Mesenteric fat pad (tissue), 1 donor: Measurements from ENCODE around the gene LY6G5B. TPM values are rescaled to one million over a fixed set of nuclear protein-coding genes. Genes with fewer than 3 reads are reported as not detected.

Experiments
- DNase-seq: peaks from one replicate; pipeline ENCODE4 v3.0.0-alpha.2; 2020; ENCODE audit warnings: low spot score
- microRNA-seq: library from miRNA; unstranded; fragments of <30 nt; microRNA quantifications from one replicate; pipeline ENCODE4 v1.2.0, GENCODE V29; 2020; ENCODE audit warnings: borderline number of aligned reads
- total RNA-seq: library from RNA; stranded (reverse); fragmentation: NEBNext Ultra II Directional; extraction: Animal tissue kit (Norgen Biotek cat#: 25700); gene quantifications from one replicate; pipeline ENCODE4 v1.2.1, GENCODE V29; 2021
- donor health status: DM: yes; HTN: yes; CAD: no.

The LY6G5B gene
- total RNA-seq, 1 donor from 2014 or later, result 15.5 TPM

GRCh38 chr6:31713991-31714684, 44.4 kb downstream of the LY6G5B start:
- no peak for DNase-seq

GRCh38 chr6:31715022-31715958, 45.5 kb downstream of the LY6G5B start, which contains the start of gene LY6G6D:
Gene LY6G6D, plus strand, starts transcription at chr6:31715348. Its CDS starts 8 bp downstream, at chr6:31715356.
- DNase-seq, result no peak

GRCh38 chr6:31717499-31718222, 47.9 kb downstream of the LY6G5B start:
- DNase-seq, result no peak

GRCh38 chr6:31718265-31718664, 48.5 kb downstream of the LY6G5B start:
- DNase-seq, result no peak

- no peak for DNase-seq
These were observed 49.2 kb downstream of the LY6G5B start for GRCh38 chr6:31719001-31719400.

GRCh38 chr6:31720196-31720770, 50.5 kb downstream of the LY6G5B start:
- DNase-seq, result no peak

- no peak for DNase-seq
These were observed 51.7 kb downstream of the LY6G5B start, which contains the start of gene LY6G6C for GRCh38 chr6:31721351-31722020. Gene LY6G6C, minus strand, starts transcription at chr6:31721746. Its CDS starts 67 bp downstream, at chr6:31721679.

- DNase-seq, result no peak
These were observed 52.4 kb downstream of the LY6G5B start for GRCh38 chr6:31722173-31722572.

Small RNA genes lying within 50 kb of the gene (microRNA-seq; reads per million reads assigned to microRNA genes)
- gene MIR4646 (not detected), gene MIR6832 (not detected)

Other genes starting within 250 kb of the LY6G5B start
- 4.5 TPM for gene MICB, start 171.8 kb upstream of the LY6G5B start, total RNA-seq
- not detected for gene MCCD1, start 141.0 kb upstream of the LY6G5B start, total RNA-seq
- gene DDX39B, start 128.0 kb upstream of the LY6G5B start, total RNA-seq, result 268 TPM
- 1.1 TPM for gene ATP6V1G2, start 123.4 kb upstream of the LY6G5B start, total RNA-seq
- gene NFKBIL1, start 122.4 kb upstream of the LY6G5B start, total RNA-seq, result 11.4 TPM
- not detected for gene LTA, start 97.7 kb upstream of the LY6G5B start, total RNA-seq
- gene TNF, start 94.4 kb upstream of the LY6G5B start, total RNA-seq, result 1.2 TPM
- 1.4 TPM for gene LTB, start 87.6 kb upstream of the LY6G5B start, total RNA-seq
- 23.8 TPM for gene LST1, start 83.7 kb upstream of the LY6G5B start, total RNA-seq
- gene NCR3, start 77.0 kb upstream of the LY6G5B start, total RNA-seq, result not detected
- 60.1 TPM for gene AIF1, start 54.7 kb upstream of the LY6G5B start, total RNA-seq
- gene PRRC2A, start 49.3 kb upstream of the LY6G5B start, total RNA-seq, result 162 TPM
- 229 TPM for gene BAG6, start 17.3 kb upstream of the LY6G5B start, total RNA-seq
- gene APOM, start 14.1 kb upstream of the LY6G5B start, total RNA-seq, result 3.3 TPM
- gene C6orf47, start 9.2 kb upstream of the LY6G5B start, total RNA-seq, result 21.6 TPM
- 10.5 TPM for gene GPANK1, start 5.0 kb upstream of the LY6G5B start, total RNA-seq
- gene CSNK2B, start 3.9 kb upstream of the LY6G5B start, total RNA-seq, result 125 TPM
- gene LY6G5C, start 11.1 kb downstream of the LY6G5B start, total RNA-seq, result 1.9 TPM
- 38.8 TPM for gene ABHD16A, start 33.3 kb downstream of the LY6G5B start, total RNA-seq
- gene LY6G6F, start 36.9 kb downstream of the LY6G5B start, total RNA-seq, result not detected
- not detected for gene LY6G6D, start 45.4 kb downstream of the LY6G5B start, total RNA-seq
- gene LY6G6C, start 51.8 kb downstream of the LY6G5B start, total RNA-seq, result not detected
- gene MPIG6B, start 53.4 kb downstream of the LY6G5B start, total RNA-seq, result not detected
- gene DDAH2, start 59.3 kb downstream of the LY6G5B start, total RNA-seq, result 123 TPM
- gene CLIC1, start 66.6 kb downstream of the LY6G5B start, total RNA-seq, result 408 TPM
- gene MSH5, start 70.0 kb downstream of the LY6G5B start, total RNA-seq, result 14.8 TPM
- 2.0 TPM for gene SAPCD1, start 92.7 kb downstream of the LY6G5B start, total RNA-seq
- 0.77 TPM for gene VWA7, start 107.4 kb downstream of the LY6G5B start, total RNA-seq
- gene VARS1, start 125.8 kb downstream of the LY6G5B start, total RNA-seq, result 62.6 TPM
- 25.7 TPM for gene LSM2, start 137.0 kb downstream of the LY6G5B start, total RNA-seq
- gene HSPA1L, start 145.3 kb downstream of the LY6G5B start, total RNA-seq, result 0.84 TPM
- 139 TPM for gene HSPA1A, start 145.6 kb downstream of the LY6G5B start, total RNA-seq
- gene HSPA1B, start 157.8 kb downstream of the LY6G5B start, total RNA-seq, result 111 TPM
- 40.7 TPM for gene NEU1, start 192.8 kb downstream of the LY6G5B start, total RNA-seq
- gene SLC44A4, start 209.0 kb downstream of the LY6G5B start, total RNA-seq, result 0.51 TPM
- gene EHMT2, start 227.7 kb downstream of the LY6G5B start, total RNA-seq, result 28.4 TPM
- 2.9 TPM for gene ZBTB12, start 232.1 kb downstream of the LY6G5B start, total RNA-seq